HG03565 (cell line): ENCODE measurements around the gene CDC14B.
"Not testable (repeated sequence)": the region's sequence is repeated elsewhere in the genome, so short reads cannot be mapped to it uniquely, and the experiment has no call there.

ENCODE experiments used
- ATAC-seq: cut with Tn5 transposase; IDR thresholded peaks from one replicate; pipeline ENCODE4 v1.9.1; 2021; ENCODE audit warnings: mild to moderate bottlenecking, moderate library complexity; ENCODE audit not compliant: unreplicated experiment

The CDC14B gene

GRCh38 chr9:96619491-96620180, at the start of gene CDC14B:
Gene CDC14B (minus strand): TSS chr9:96619843. CDS start chr9:96619378, 465 bp downstream.
- no peak for ATAC-seq

- no peak for ATAC-seq
Observed at GRCh38 chr9:96668868-96669534, 49.4 kb upstream of the CDC14B start.

- no peak for ATAC-seq
Observed at GRCh38 chr9:96667363-96667728, 47.7 kb upstream of the CDC14B start.

GRCh38 chr9:96666653-96667362, 47.2 kb upstream of the CDC14B start:
- not testable (repeated sequence) for ATAC-seq

- no peak for ATAC-seq
Observed at GRCh38 chr9:96665789-96666188, 46.1 kb upstream of the CDC14B start.

- ATAC-seq = no peak
Observed at GRCh38 chr9:96663506-96664120, 44.0 kb upstream of the CDC14B start.

- no peak for ATAC-seq
Observed at GRCh38 chr9:96661711-96662110, 42.1 kb upstream of the CDC14B start.

GRCh38 chr9:96660692-96661248, 41.1 kb upstream of the CDC14B start:
- ATAC-seq = no peak

GRCh38 chr9:96655198-96655851, 35.7 kb upstream of the CDC14B start, which contains the start of gene PRXL2C:
Gene PRXL2C (minus strand): TSS chr9:96655317. CDS start chr9:96655281, 36 bp downstream.
- no peak for ATAC-seq

- no peak for ATAC-seq
Observed at GRCh38 chr9:96654450-96655197, 35.0 kb upstream of the CDC14B start.

- no peak for ATAC-seq
Observed at GRCh38 chr9:96651626-96652025, 32.0 kb upstream of the CDC14B start.

- ATAC-seq = no peak
Observed at GRCh38 chr9:96649620-96650324, 30.1 kb upstream of the CDC14B start.

- no peak for ATAC-seq
Observed at GRCh38 chr9:96646081-96646991, 26.7 kb upstream of the CDC14B start.

- no peak for ATAC-seq
Observed at GRCh38 chr9:96644137-96644536, 24.5 kb upstream of the CDC14B start.

GRCh38 chr9:96641514-96641913, 21.9 kb upstream of the CDC14B start:
- no peak for ATAC-seq

- no peak for ATAC-seq
Observed at GRCh38 chr9:96638606-96639364, 19.1 kb upstream of the CDC14B start.

- no peak for ATAC-seq
Observed at GRCh38 chr9:96636368-96636767, 16.7 kb upstream of the CDC14B start.
